ENCODE measurements around the gene ACAA2.
A peak's percentile ranks its signal among the peaks of the same experiment; 100 is the strongest.

The ACAA2 gene, protein sequence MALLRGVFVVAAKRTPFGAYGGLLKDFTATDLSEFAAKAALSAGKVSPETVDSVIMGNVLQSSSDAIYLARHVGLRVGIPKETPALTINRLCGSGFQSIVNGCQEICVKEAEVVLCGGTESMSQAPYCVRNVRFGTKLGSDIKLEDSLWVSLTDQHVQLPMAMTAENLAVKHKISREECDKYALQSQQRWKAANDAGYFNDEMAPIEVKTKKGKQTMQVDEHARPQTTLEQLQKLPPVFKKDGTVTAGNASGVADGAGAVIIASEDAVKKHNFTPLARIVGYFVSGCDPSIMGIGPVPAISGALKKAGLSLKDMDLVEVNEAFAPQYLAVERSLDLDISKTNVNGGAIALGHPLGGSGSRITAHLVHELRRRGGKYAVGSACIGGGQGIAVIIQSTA

DNA sequence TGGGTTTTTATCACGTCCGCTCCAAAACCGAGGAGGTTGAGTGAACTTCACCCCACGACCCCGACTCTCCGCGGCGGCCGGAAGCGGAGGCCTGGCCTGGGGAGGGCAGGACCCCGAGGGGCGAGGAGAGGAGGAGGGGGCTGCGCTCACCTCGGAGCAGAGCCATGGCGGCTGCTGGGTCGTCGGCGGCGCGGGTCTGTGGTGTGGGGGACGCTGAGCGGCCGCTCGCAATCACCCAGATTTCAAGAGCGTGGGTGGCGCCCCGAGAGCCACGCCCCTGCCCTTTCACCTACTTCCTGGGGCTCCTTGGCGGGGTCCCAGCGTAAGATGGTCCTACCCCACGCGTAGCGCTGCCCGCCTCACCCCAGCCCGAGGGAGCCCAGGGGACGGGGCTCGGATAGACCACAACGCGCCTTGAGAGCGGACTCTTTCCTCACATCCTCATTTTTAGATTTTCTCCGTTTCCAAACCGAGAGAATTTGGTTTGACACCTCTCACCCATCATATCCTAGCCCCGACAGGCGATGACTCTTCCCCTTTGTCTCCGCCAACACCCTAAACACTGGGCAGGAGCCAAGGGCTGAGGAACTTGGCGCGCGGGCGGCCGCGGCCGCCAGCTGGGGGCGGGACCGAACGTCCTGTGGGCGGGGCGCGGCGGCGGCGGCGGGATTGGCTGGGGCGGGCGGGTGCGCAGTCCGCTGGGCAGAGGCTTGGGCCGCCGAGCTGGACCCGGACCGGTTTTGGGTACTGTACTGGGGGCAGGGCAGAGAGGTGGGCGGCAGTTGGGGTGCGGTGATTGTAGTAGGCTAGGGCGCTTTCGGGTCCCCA, at the start of gene ACAA2:
Gene ACAA2, minus strand, starts transcription at position 215 of the 828 bp plus-strand sequence. Its CDS starts 49 bp downstream, at position 166.
- DNase-seq, result peak; percentile 51 to 71

DNA sequence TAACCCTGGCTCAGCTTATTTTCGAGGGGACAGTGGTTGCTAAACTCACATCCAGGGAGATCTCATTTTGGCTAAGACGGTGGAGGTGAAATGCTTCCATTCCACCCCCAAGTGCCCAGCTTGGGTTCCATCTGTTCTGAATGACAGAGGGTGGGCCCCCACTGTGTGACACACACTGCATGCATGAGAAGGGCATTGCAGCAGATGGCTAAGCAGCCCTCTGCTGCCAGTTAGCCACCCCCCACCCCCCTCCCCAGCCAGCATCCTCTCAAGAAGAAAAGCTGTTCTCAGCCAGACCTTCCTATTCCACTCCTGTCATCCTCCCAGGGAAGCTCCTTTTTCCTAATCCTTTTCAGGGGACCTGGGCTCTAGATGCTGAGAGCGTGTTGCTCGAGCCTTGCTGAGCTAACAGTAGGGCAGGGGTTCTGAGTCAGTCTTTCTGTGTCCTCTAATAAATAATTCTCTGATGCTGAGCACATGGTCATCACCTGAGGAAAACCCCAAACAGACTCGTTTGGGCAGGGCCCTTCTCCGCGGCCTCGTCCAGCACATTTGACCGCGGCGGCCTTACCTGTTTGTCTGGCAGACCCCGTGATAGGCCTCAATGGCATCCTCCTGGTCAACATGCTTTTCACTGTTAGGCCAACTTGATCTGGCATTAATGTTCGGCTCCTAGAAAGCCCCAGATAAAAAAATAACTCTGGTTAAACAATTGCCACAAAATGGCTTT, 49.5 kb upstream of the ACAA2 start:
- no peak for DNase-seq

DNA sequence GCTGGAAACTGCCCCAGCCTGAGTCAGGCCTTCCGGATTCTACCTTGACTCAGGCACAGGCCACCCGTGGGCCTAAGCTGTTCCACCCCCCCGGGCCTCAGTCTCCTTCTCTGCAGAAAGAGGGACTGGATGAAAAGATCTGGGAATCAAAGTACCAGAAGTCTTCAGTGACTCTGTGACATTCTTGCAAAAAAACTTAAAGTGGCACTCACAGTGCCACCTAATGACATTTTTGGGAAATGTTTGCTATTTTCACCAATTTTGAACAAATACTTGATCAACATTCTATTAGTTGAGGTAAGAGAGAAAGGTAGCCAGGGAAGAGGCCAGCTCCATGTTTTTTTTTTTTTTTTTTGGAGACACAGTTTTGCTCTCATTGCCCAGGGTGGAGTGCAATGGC, 48.3 kb upstream of the ACAA2 start:
- DNase-seq, result no peak

DNA sequence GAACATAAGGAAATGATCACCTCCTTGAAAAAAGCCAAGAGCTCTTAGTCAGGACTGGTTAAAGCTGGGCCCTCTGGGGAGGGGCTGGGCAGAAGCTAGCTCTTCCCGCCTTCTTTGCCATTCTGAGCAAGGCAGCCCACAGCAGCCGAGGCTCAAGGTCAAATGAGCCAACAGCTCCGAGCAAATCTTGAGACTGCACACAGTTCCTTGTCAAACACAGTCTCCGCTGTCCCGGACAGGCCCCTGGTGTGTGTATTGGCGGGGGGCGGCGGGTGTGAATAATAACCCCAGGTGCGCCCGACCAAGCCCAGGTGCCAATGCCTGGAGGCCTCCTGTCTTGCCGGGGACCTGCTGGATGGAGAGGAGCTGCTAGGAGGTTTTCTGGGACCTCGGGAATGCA, 46.4 kb upstream of the ACAA2 start:
- DNase-seq, result no peak

DNA sequence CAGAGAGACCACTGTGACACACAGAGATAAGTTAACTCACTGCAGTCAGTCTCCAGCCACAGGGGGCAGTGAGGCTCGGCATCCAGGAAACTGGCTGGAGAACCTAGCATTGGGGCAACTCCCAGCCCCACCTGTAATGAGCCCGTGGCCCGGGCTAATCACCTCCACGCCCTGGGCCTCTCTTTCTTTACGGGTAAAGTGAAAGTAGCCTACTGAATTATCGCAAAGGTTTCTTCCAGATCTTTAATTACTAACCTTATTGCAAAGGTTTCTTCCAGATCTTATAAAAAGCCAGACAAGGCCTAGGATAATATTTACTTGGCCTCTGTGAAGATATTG, 45.7 kb upstream of the ACAA2 start:
- no peak for DNase-seq

DNA sequence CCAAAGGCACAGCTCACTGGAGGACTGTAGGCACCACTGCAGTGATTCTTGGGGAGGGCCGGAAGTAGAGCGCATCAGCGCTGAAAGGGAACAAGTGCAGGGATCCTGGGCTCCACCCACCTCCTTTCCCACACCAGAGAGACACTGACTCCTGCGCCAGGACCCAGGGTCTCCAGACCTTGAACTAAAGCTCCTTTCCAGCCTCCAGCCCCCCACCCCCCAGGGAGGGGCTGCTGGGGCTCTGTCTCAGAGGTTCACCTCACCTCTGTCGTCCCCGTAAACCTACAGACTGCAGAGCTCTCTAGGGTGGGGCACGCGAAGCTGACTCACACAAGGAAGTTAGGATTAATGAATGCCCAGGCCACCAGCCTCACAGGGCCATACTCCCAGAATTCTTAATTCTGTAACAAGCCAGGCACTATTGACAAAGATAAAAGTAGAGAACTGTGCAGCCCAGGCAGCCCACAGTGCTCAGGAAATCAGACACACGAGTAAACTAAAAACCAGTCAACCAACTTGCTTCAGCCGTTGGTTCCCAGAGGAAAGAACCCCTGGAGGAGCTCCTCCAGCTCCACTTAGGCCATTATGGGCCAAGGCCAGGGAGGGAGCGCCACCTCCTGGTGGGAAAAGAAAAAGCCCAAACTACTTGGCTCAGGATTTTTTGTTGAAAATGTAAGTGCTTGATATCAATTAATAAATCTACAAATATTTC, 45.1 kb upstream of the ACAA2 start:
- DNase-seq, result peak in 1 of 2 experiments; percentile 54

DNA sequence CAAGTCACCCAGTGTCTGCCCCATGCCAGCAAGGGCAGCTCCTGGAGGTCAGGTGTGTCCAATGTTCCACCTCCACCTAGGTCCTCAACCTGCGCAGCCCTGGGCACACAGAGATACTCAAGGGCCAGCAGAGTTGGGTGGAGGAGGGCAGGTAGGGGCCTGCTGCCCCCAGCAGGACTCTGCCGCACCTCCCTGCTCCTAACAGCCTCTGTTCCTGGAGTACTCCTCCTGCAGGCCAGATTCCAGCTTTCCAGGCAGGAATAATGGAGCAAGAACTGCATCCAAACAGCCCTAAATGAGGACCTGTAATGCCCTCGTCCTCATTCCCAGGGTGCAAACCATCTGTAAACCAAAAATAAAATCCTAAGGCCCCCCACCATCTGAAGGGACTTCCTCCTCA, 44.4 kb upstream of the ACAA2 start:
- DNase-seq, result no peak

DNA sequence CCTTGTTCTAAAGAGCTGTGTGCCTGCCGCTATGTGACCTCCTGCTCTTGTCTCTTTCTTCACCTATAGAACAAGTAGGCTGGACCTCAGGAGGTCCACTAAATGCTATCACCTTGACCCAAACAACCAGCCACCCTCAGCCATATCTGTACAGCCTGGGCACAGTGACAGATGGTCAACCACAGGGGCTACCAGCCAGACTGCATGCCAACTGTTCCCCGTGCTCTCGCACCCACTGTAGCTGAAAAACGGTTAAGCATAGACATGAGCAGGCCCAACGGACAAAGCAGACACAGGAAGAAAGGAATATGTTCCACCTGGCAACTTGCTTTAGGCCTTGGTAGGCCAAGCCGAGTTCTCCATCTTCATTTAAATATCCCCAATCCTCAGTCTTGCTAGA, 43.2 kb upstream of the ACAA2 start:
- no peak for DNase-seq

DNA sequence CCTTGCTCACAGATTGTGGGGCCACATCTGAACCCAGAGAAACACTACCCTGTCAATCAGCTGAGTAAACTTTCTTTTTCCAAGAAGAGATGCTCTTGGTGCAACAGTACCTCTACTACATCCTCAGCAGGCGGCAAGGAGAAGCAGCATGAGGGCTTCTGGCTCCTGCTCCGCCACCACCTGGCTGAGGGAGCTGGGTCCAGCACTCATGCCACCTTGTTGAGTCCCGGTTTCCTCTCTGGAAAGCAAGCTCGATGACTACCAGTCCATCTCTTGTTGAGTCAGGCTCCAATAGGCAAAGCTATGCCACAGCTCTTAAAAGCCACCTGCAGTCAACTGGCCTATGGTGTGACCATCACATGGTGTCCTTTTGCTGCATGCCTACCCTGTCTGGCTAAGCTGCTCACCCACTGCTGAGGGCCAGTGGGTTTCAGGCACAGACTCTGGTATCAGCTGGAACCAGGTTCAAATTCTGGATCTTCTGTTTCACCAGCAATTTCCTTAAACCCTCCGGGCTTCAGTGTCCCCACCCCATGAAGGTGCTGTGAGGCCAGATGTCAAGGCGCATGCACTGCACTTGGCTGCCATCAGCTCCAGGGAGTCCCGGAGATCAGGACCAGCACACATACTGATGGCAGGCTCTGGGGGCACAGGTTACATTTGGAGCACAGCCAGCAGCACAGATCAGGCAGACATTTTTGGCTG, 42.5 kb upstream of the ACAA2 start:
- DNase-seq, result no peak

DNA sequence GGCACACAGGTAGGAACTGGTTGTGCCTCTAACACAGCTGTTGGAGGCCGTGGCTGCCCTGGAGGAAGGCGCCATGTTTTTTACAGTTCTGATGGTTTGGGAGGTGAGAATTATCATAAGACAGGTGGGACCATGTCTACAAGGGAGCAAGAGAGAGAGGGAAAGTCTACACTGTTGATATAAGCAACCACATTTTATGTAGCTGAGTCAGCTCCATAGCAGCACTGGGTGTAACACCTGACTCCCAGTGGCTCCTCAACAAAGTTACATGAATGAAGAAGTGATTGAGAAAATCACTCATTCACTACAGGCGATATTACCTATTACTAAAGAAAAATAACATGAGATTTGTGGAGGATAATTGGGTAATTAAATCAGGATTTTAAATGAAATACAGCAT, 41.3 kb upstream of the ACAA2 start:
- no peak for DNase-seq

DNA sequence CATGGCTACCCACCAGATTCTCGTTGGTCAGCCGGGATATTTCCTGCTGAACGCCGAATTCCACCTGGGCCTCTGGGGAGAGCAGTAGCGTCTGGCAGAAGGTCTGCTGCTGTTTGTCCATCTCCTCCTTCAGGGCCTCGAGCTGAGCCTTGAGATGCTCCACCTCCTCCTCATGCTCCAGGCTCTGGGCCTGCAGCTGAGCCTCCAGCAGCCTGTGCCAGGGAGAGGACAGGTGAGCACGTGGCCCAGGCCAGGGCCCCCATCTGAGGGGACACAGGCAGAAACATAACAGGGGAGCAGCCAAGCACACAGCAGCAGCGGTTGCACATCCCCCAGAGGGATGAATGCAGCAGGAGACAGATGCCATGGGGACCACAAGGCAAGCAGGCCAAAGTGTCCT, 40.1 kb upstream of the ACAA2 start:
- no peak for DNase-seq

DNA sequence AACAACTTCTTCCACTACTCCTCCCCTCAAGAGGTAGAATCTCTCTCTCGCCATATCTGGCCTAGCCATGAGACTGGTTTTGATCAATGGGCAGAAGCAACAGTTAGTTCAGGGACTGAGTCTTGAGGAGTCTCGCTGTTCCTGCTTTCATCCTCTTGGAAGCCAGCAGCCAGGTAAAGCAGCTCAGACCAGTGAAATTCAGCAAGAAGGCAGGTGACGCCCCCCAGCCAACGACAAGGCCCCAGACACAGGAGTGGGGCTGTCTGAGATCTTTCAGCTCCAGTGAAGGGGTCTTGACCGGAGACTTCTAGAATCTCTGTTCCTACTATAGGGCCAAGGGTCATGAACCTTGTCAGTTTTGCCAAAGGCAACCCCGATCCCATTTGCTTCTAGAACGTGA, 39.7 kb upstream of the ACAA2 start:
- DNase-seq, result no peak

DNA sequence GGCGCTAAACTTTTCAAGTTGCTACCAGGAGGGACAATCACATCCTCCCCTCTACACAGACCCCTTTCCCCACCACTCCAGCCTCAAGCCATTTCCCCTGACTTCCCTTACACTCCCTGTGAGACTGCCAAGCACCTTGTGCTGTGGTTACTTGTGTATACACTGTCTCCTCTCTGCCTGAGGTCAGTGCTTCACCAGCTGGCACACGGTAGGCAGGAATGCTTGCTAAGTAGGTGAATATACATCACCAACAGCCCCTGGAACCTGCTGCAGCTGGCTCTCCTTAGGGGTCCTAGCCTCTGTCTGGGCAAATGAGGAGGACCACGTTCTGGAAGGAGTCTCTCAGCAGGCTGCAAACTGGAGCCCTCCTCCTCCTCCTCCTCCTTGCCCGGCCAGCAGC, 38.3 kb upstream of the ACAA2 start:
- DNase-seq, result no peak

DNA sequence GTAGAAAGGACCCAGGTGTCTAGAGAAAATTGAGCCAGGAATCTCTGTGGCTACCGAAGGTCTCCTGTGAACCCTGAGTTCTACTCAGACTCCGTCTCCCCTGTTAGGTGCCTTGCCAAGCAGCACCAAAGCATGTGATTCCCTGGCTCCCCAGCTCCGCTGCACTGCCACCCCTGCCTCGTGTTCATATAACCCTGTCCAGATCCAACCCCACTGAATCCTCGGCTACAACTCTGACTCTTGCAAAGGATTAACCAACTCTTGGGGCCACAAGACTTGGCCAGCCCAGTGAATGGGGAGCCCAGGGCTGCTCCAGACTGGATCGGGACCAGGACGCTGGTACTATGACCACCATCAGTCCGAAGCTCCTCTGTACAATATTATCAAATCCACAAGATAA, 37.3 kb upstream of the ACAA2 start:
- no peak for DNase-seq

DNA sequence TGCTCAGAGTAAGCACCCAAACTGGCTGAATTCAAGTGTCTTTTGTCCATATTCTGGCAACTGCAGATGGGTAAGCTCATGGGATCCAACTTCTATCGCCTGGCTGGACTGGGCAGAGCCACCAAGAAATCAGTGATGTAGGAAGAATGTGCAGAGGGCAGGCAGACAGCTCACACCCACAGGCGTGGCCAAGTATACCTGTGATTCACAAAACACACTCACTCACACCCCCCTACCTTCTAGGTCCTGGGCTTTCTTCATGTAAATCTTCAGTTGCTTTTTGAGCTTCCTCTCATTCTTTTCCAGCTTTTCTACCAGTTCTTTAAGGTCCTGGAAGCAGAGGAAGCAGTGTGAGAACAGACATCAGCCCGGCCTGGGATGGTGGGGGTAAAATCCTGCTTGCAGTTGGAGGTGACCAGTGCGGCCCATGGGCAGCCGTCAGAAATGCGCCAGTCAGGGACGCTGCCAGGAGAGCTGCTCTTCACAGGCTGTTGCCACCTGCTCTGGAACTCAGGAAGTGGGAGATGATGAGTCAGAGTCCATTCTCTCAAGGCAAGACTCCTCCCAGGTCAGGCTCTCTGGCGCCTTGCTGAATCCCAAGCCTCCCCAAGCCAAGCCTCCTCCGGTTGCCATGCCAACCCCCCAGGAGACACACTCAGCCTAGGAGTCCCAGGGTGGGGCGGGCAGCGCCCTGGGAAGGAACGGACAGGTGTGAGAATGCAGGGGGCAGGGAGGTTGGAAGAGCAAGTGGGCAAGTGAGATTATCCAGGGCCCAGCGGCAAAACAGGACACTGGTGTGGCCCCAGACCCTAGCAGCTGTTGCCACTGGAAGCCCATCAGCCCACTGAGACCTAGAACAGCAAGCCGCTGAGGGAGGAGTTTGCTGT, 36.2 kb upstream of the ACAA2 start:
- DNase-seq, result no peak

DNA sequence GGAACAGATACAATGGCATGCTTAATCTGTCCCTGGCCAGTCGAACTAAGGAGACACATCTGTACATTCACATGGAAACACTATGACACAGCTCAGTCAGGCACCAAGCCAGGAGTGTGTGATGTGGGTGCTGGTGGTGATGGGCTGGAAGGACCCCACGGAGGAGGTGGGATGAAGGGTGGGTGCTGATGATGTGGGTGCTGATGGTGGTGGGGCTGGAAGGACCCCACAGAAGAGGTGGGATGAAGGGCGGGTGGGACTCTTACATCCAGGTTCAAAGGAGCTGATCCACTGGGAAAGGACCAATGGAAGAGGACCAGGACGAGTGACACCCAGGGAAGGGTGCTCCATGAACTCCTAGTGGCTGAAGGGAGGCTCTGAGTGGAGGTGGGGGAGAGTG, 34.8 kb upstream of the ACAA2 start:
- no peak for DNase-seq

DNA sequence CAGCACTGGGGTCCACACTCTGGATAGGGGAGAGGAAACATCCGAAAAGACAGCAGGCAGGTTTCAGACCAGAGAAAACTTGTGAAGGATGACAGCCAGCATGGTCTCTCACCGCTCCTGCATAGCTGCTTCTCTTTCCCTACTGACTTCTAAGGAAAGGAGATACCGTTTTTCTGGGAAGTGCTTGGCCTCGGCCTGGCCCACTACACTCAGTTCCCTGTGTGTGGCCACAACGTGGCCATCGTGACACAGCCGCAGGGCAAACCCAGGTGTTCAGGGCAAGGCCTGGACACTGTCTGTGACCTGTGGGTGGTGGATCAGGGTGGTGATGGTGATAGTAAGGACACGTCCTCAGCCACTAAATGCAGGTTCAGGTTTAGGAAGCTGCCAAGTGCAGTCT, 34.2 kb upstream of the ACAA2 start:
- DNase-seq, result no peak

DNA sequence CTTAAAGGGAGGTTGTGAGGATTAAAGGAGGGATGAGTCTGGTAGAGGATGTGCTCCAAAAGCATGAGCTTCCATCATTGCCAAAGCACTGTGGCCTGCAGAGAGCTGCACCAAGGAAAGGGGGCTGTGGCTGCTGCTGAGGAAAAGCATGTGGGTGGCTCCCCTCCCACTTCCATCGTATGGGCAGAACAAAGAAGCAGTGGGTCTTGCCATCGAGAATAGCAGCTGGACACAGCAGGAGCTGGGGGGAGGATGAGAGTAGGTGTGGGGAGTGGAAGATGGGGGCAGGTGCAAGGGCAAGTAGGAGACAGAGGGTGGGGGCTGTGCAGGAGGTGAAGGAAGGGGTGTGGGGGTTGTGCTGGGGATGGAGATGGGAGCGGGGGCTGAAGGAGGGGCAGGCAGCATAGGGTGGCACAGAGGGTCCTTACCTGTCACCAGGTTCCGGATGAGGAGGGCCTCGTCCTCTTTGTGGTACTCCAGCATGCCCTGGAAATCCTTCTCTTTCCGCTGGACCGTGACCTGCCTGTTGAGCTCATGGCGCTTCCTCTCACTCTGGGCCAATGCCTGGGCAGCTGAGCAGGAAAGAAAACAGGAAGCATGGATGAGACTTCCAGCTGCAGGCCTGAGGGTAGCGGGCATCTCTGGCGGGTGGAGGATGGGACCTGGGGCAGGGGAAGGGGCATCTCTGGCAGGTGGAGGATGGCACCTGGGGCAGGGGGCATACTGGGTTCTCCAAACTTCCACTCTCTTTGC, 33.6 kb upstream of the ACAA2 start:
- DNase-seq, result no peak

DNA sequence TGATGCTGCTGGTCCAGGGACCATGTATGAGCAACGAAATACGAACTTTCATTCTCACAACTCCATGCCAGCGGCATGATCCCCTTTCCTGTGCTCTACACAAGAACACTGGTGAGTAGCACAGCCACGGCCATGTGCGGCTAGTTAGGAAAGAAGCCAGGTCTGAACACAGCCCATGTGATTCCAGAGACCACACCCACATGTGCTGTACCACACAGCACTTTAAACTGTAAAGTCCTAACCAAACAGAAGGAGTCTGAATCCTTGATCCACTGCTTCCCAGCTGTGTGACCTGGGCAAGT, 33.0 kb upstream of the ACAA2 start:
- DNase-seq, result no peak

DNA sequence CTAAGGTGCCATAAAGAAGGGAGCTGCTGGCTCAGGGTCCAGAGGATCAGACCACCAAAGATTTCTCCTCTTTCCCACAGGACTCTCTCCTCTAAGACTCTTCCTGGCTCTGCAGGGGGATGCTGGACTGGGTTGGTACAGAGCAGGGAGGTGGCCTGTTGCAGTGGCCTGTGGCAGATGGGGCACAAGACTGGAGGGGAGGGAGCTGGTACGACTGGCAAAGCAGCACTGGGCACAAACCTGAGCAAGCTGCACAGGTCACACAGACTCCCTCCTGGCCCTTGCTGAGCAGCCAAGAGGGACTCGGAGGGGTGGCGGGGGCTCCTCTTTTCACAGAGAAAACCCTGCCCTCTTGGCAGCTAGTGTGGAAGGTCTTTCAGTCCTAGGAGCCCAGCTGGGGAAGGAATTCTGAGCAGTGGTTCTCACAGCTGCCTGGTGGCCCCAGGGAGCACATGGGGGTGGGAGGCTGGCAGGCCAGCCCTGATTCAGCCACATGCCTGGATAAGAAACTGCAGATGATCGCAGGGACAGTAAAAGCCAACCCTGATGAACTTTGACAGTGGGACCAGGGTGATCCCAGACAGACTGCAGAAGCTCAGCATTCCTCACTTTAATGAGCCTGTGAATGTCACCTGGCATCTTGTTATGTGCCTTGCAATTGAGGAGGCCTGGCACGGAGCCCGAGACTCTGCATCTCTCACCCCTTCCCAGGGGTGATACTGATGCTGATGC, 32.5 kb upstream of the ACAA2 start:
- DNase-seq, result no peak

Data from NCI-H1930 (cell line).